Body of pancreas (tissue), 4 donors: ENCODE results near the gene DOC2A.

ENCODE experiments used
- CTCF ChIP-seq, 7 experiments: fragments of 450-650 bp in 4 of 7; fragments of 200-600 bp in 3 of 7; sonication (generic) in 3 of 7; IDR thresholded peaks; one replicate each; pipeline ENCODE4 v1.5.1; 2016 to 2019; ENCODE audit warnings: antibody characterized with exemption in 7 of 7
- POLR2A ChIP-seq, 3 donors: fragments of 450-650 bp; IDR thresholded peaks; one replicate each; pipeline ENCODE4 v1.6.1; 2016; ENCODE audit warnings: antibody characterized with exemption in 3 of 3, mild to moderate bottlenecking in 2 of 3

GRCh38 chr16:29959293-29959692, 51.5 kb downstream of the DOC2A start:
- TF ChIP-seq POLR2A (IDR thresholded peaks at IDR 0.05), result no peak
- no peak for TF ChIP-seq CTCF (IDR thresholded peaks at IDR 0.05)
